Heart left ventricle (tissue), 13 donors: ENCODE data around the gene HIPK4.

Source experiments
- CTCF ChIP-seq, 12 donors: fragments of 200-600 bp; sonication (generic) in 4 of 12; IDR thresholded peaks; one replicate each; pipeline versions ENCODE4 v1.5.0 to v1.8.0; 2018 to 2022; ENCODE audit warnings: antibody characterized with exemption in 12 of 12, mild to moderate bottlenecking in 5 of 12
- POLR2A ChIP-seq, 2 donors: fragments of 450-650 bp; IDR thresholded peaks; one replicate each; pipeline ENCODE4 v1.6.1; 2017; ENCODE audit warnings: antibody characterized with exemption in 2 of 2, mild to moderate bottlenecking in 2 of 2, moderate library complexity in 2 of 2
- donor health status: ischemic (EF 13 %, LVEDD 7.1; RV severe dilation, severe dysfunction).
- donor health status: DM: no; HTN: yes; CAD: no.
- donor health status: DM: no; HTN: no; CAD: no.
- donor health status: ischemic (EF 25% LVEDD 6.9; RV normal size, moderate dysfunction).
- donor health status: ischemic (EF 25% LVEDD 5.7; RV mildly dilated, moderate dysfunction).
- donor health status: ischemic (EF 35%, LVEDD 5.7; RV mildly dilated, moderate dysfunction).
- donor health status: nonischemic (EF 11% LVEDD 7.7; RV severe dilation, severe dysfunction).
- donor health status: DM: yes; HTN: yes; CAD: no.
- donor health status: PGD.
- donor health status: ischemic (EF 29% LVEDD 5.4; RV normal size, mild dysfunction).
- donor health status: nonischemic (EF 23%, LVEDD 6.1; RV moderate dilation, normal function).

GRCh38 chr19:40392123-40392522 lies 2.1 kb upstream of the HIPK4 start:
- no peak for TF ChIP-seq CTCF (IDR thresholded peaks at IDR 0.05)
- no peak for TF ChIP-seq POLR2A (IDR thresholded peaks at IDR 0.05)
